Lung (tissue), 12 donors: ENCODE results near the gene MAX. TPM values are rescaled to one million over a fixed set of nuclear protein-coding genes. Genes with fewer than 3 reads are reported as not detected.

Experiments
- ATAC-seq: fragments of 200-7000 bp; cut with Tn5 transposase; one replicate; pipeline ENCODE4 v1.9.1; 2020; ENCODE audit warnings: moderate number of reproducible peaks; ENCODE audit not compliant: insufficient read depth, low FRiP score
- DNase-seq, 3 donors: peaks; one replicate each; pipeline ENCODE4 v3.0.0-alpha.2; 2013 to 2017
- H3K27ac ChIP-seq, 2 donors: one replicate each; pipeline ENCODE4 v1.5.1; 2013; ENCODE audit warnings: mild to moderate bottlenecking in 2 of 2, moderate library complexity in 2 of 2, control low read depth in 1 of 2, inconsistent platforms in 1 of 2, low read depth in 1 of 2, low read length in 1 of 2
- H3K27me3 ChIP-seq, 3 donors: one replicate each; pipeline ENCODE4 v1.5.1; 2013; ENCODE audit warnings: low read length in 2 of 3; ENCODE audit not compliant: control insufficient read depth in 3 of 3, insufficient read depth in 3 of 3
- H3K36me3 ChIP-seq, 4 donors: one replicate each; pipeline ENCODE4 v1.5.1; 2013; ENCODE audit warnings: low read length in 4 of 4, mild to moderate bottlenecking in 1 of 4, moderate library complexity in 1 of 4; ENCODE audit not compliant: control insufficient read depth in 4 of 4, insufficient read depth in 4 of 4
- H3K4me1 ChIP-seq, 5 donors: one replicate each; pipeline ENCODE4 v1.5.1; 2013; ENCODE audit warnings: low read length in 5 of 5, mild to moderate bottlenecking in 2 of 5, moderate library complexity in 1 of 5; ENCODE audit not compliant: control insufficient read depth in 5 of 5, insufficient read depth in 5 of 5
- H3K4me3 ChIP-seq: one replicate; pipeline ENCODE4 v1.5.1; 2013; ENCODE audit warnings: mild to moderate bottlenecking, control low read depth, moderate library complexity
- H3K9ac ChIP-seq, 2 donors: one replicate each; pipeline ENCODE4 v1.5.1; 2013; ENCODE audit warnings: low read length in 2 of 2, control low read depth in 1 of 2; ENCODE audit not compliant: insufficient read depth in 1 of 2
- H3K9me3 ChIP-seq, 4 donors: one replicate each; pipeline ENCODE4 v1.5.1; 2013; ENCODE audit warnings: low read length in 3 of 4, mild to moderate bottlenecking in 1 of 4, moderate library complexity in 1 of 4; ENCODE audit not compliant: control insufficient read depth in 4 of 4, insufficient read depth in 3 of 4
- WGBS, 2 donors: extraction: QIAGEN DNeasy Blood & Tissue Kit; methylation state at CpG; one replicate each; pipeline ENCODE4 v1.1.7; 2013; 5-methylcytosine and 5-hydroxymethylcytosine counted together
- polyA plus RNA-seq, 2 donors: library from polyadenylated mRNA; stranded (reverse); fragments of 200-250 nt; gene quantifications; one replicate each; pipeline ENCODE4 v1.2.1, GENCODE V29; 2013
- total RNA-seq, 2 donors: library from RNA; depleted of rRNA in 1 of 2; stranded (reverse); fragments of >200 nt in 1 of 2; gene quantifications; one replicate each; pipeline ENCODE4 v1.2.1, GENCODE V29; 2014 to 2021
- TF ChIP-seq, protein P1 (sequence below): IDR thresholded peaks from 2 replicates; pipeline ENCODE4 v1.5.1; 2012; ENCODE audit warnings: mild to moderate bottlenecking; ENCODE audit errors: control extremely low read depth, extremely low read depth
- donor health status: control.
- donor health status: control.
- donor health status: Bipolar disorder and iron deficiency.
- donor health status: healthy.
- donor health status: DM: yes; HTN: yes; CAD: no.

MAX gene
- total and polyA plus RNA-seq, 4 donors: 45.1 to 110 (median 57.7) TPM

DNA sequence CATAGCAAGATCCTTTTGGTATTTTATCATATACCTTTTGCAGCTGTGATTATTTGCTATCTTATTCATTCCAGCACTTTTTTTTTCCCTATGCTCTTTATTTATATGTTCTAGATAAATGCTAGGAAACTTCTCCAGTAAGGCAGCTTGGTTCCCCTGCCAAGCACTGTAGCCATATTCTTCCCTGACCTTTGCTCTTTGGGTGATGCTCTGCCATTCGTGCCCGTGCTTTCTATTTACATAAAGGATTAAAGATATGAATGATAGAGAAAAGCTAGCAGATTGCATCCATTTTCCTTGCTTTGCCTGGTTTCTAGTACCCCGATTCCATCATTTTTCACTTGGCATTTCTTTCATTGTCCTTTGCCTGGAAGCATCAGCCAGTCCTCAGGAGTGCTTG is 73.4 kb downstream of the MAX start:
- no peak overlapping the region for H3K4me3 ChIP-seq
- TF ChIP-seq, protein P1, sequence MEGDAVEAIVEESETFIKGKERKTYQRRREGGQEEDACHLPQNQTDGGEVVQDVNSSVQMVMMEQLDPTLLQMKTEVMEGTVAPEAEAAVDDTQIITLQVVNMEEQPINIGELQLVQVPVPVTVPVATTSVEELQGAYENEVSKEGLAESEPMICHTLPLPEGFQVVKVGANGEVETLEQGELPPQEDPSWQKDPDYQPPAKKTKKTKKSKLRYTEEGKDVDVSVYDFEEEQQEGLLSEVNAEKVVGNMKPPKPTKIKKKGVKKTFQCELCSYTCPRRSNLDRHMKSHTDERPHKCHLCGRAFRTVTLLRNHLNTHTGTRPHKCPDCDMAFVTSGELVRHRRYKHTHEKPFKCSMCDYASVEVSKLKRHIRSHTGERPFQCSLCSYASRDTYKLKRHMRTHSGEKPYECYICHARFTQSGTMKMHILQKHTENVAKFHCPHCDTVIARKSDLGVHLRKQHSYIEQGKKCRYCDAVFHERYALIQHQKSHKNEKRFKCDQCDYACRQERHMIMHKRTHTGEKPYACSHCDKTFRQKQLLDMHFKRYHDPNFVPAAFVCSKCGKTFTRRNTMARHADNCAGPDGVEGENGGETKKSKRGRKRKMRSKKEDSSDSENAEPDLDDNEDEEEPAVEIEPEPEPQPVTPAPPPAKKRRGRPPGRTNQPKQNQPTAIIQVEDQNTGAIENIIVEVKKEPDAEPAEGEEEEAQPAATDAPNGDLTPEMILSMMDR: no peak
- H3K4me1 ChIP-seq: peaks cover 0 to 9% (median 0%) of the 10 kb centered on the region in 5 donors
- no peaks in the 10 kb centered on the region for H3K9me3 ChIP-seq
- H3K27me3 ChIP-seq: no peaks in the 10 kb centered on the region
- H3K27ac ChIP-seq: no peak overlapping the region
- peaks cover 6 to 22% (median 11%) of the 10 kb centered on the region in 4 donors for H3K36me3 ChIP-seq
- peak overlapping the region in 1 of 2 donors; percentile 9 for H3K9ac ChIP-seq
- WGBS, 2 donors: 78 to 89% methylated on average over 3 of the region's 3 CpGs
- no peak for ATAC-seq
- DNase-seq: no peak

DNA sequence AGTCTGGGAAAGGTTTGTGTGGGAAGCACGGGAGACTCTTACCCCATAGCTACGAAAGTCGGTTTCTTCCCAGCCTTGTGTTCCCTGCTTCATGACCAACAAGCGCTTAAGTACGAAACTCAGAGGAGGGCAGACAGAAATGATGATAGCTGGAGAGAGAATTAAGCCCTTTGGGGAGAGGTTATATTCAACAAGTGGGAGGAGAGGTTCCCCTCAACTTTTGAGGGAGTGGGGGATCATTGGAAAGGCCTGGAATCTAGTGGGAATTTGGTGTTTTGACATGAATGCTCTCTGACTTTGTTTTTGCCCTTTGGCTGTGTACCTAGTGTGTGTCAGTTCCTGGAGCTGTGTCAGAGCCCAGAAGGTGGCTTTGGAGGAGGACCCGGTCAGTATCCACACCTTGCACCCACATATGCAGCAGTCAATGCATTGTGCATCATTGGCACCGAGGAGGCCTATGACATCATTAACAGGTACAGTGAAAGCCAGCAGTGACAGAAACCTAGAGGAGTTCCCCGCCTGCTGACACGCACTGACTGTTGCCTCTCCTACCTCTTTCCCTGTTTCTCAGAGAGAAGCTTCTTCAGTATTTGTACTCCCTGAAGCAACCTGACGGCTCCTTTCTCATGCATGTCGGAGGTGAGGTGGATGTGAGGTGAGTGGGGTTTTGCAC is 75.1 kb downstream of the MAX start:
- H3K27me3 ChIP-seq: no peaks in the 10 kb centered on the region
- 96 to 98% methylated on average over 11 of the region's 11 CpGs for WGBS, 2 donors
- H3K4me1 ChIP-seq: peaks cover 0 to 8% (median 0%) of the 10 kb centered on the region in 5 donors
- H3K9ac ChIP-seq: no peak overlapping the region
- DNase-seq (no peak), ATAC-seq (no peak)
- TF ChIP-seq, protein P1: no peak
- peaks cover 6 to 17% (median 8%) of the 10 kb centered on the region in 4 donors for H3K36me3 ChIP-seq
- no peaks in the 10 kb centered on the region for H3K9me3 ChIP-seq
- no peak overlapping the region for H3K27ac ChIP-seq
- no peak overlapping the region for H3K4me3 ChIP-seq

- TF ChIP-seq, protein P1: no peak
- H3K27ac ChIP-seq: no peak overlapping the region
- H3K4me1 ChIP-seq: peaks cover 0 to 8% (median 0%) of the 10 kb centered on the region in 5 donors
- H3K4me3 ChIP-seq: no peak overlapping the region
- peaks cover 5 to 21% (median 7%) of the 10 kb centered on the region in 4 donors for H3K36me3 ChIP-seq
- no peaks in the 10 kb centered on the region for H3K27me3 ChIP-seq
- H3K9me3 ChIP-seq: no peaks in the 10 kb centered on the region
- ATAC-seq (no peak), DNase-seq (no peak)
- WGBS, 2 donors: 96 to 98% methylated on average over 9 of the region's 9 CpGs
- no peak overlapping the region for H3K9ac ChIP-seq
Measured at GRCh38 chr14:65026526-65026925, 75.8 kb downstream of the MAX start.
